ENCODE results near the gene UMPS.

UMPS gene

GRCh38 chr3:124730129-124730940 lies at the start of gene UMPS:
Gene UMPS, plus strand, starts transcription at chr3:124730452. Its CDS starts 20 bp downstream, at chr3:124730472.
- DNase-seq (ENCODE audit: low spot score) = peak; percentile 81

GRCh38 chr3:124680521-124680920 lies 49.7 kb upstream of the UMPS start:
- DNase-seq (ENCODE audit: low spot score) = no peak

GRCh38 chr3:124682263-124682662 lies 48.0 kb upstream of the UMPS start:
- DNase-seq (ENCODE audit: low spot score) = no peak

GRCh38 chr3:124684459-124684858 lies 45.8 kb upstream of the UMPS start:
- DNase-seq (ENCODE audit: low spot score) = no peak

GRCh38 chr3:124685067-124685466 lies 45.2 kb upstream of the UMPS start:
- DNase-seq (ENCODE audit: low spot score) = no peak

GRCh38 chr3:124685481-124685880 lies 44.8 kb upstream of the UMPS start:
- no peak for DNase-seq (ENCODE audit: low spot score)

GRCh38 chr3:124686028-124686670 lies 44.1 kb upstream of the UMPS start:
- peak; percentile 54 for DNase-seq (ENCODE audit: low spot score)

GRCh38 chr3:124688581-124689454 lies 41.4 kb upstream of the UMPS start:
- peak; percentile 95 for DNase-seq (ENCODE audit: low spot score)

- DNase-seq (ENCODE audit: low spot score) = no peak
These were observed 38.7 kb upstream of the UMPS start for GRCh38 chr3:124691599-124691998.

- no peak for DNase-seq (ENCODE audit: low spot score)
These were observed 35.8 kb upstream of the UMPS start for GRCh38 chr3:124694486-124694885.

GRCh38 chr3:124695369-124695768 lies 34.9 kb upstream of the UMPS start:
- DNase-seq (ENCODE audit: low spot score) = no peak

- no peak for DNase-seq (ENCODE audit: low spot score)
These were observed 34.2 kb upstream of the UMPS start for GRCh38 chr3:124696006-124696405.

GRCh38 chr3:124697302-124697701 lies 33.0 kb upstream of the UMPS start:
- DNase-seq (ENCODE audit: low spot score) = no peak

- DNase-seq (ENCODE audit: low spot score) = no peak
These were observed 32.1 kb upstream of the UMPS start for GRCh38 chr3:124698030-124698770.

GRCh38 chr3:124699051-124699450 lies 31.2 kb upstream of the UMPS start:
- DNase-seq (ENCODE audit: low spot score) = no peak

- no peak for DNase-seq (ENCODE audit: low spot score)
These were observed 30.4 kb upstream of the UMPS start for GRCh38 chr3:124699686-124700396.

GRCh38 chr3:124700880-124701684 lies 29.2 kb upstream of the UMPS start:
- DNase-seq (ENCODE audit: low spot score) = no peak

- DNase-seq (ENCODE audit: low spot score) = no peak
These were observed 28.6 kb upstream of the UMPS start for GRCh38 chr3:124701687-124702086.

GRCh38 chr3:124702950-124703349 lies 27.3 kb upstream of the UMPS start:
- no peak for DNase-seq (ENCODE audit: low spot score)

- no peak for DNase-seq (ENCODE audit: low spot score)
These were observed 24.7 kb upstream of the UMPS start for GRCh38 chr3:124705552-124705951.
